Activated T-helper 9 cell treated with anti-CD3 and anti-CD28 coated beads, Interleukin-2, amount 50 U/mL, for 16 hours (primary cell): ENCODE data around the gene DCC.
"Not testable (repeated sequence)": the region's sequence is repeated elsewhere in the genome, so short reads cannot be mapped to it uniquely, and the experiment has no call there.

ENCODE experiments used
- DNase-seq: peaks from one replicate; pipeline ENCODE4 v3.0.0-alpha.2; 2020; ENCODE audit warnings: low read depth

DCC gene

GRCh38 chr18:53417003-53417402 is 1077.0 kb downstream of the DCC start:
- no peak for DNase-seq

- DNase-seq = no peak
Observed at GRCh38 chr18:53421869-53422268, 1081.9 kb downstream of the DCC start.

- DNase-seq = no peak
Observed at GRCh38 chr18:53422896-53423295, 1082.9 kb downstream of the DCC start.

GRCh38 chr18:53426666-53427184 is 1086.7 kb downstream of the DCC start:
- DNase-seq = no peak

- DNase-seq = no peak
Observed at GRCh38 chr18:53441761-53442414, 1101.9 kb downstream of the DCC start.

GRCh38 chr18:53442415-53442783 is 1102.4 kb downstream of the DCC start:
- DNase-seq = no peak

- no peak for DNase-seq
Observed at GRCh38 chr18:53443336-53443735, 1103.3 kb downstream of the DCC start.

GRCh38 chr18:53443831-53444230 is 1103.8 kb downstream of the DCC start:
- no peak for DNase-seq

GRCh38 chr18:53451902-53452301 is 1111.9 kb downstream of the DCC start:
- DNase-seq = no peak

GRCh38 chr18:53457068-53457467 is 1117.1 kb downstream of the DCC start:
- DNase-seq = no peak

GRCh38 chr18:53458268-53458667 is 1118.3 kb downstream of the DCC start:
- no peak for DNase-seq

- DNase-seq = no peak
Observed at GRCh38 chr18:53458944-53459580, 1119.1 kb downstream of the DCC start.

- DNase-seq = no peak
Observed at GRCh38 chr18:53467756-53468155, 1127.8 kb downstream of the DCC start.

- DNase-seq = not testable (repeated sequence)
Observed at GRCh38 chr18:53468173-53468572, 1128.2 kb downstream of the DCC start.

GRCh38 chr18:53472546-53472945 is 1132.5 kb downstream of the DCC start:
- no peak for DNase-seq

- DNase-seq = no peak
Observed at GRCh38 chr18:53478155-53478554, 1138.2 kb downstream of the DCC start.

GRCh38 chr18:53486296-53486695 is 1146.3 kb downstream of the DCC start:
- no peak for DNase-seq

GRCh38 chr18:53489266-53489665 is 1149.3 kb downstream of the DCC start:
- no peak for DNase-seq

GRCh38 chr18:53490019-53490418 is 1150.0 kb downstream of the DCC start:
- DNase-seq = no peak

GRCh38 chr18:53496028-53496427 is 1156.0 kb downstream of the DCC start:
- no peak for DNase-seq

GRCh38 chr18:53503914-53504441 is 1164.0 kb downstream of the DCC start:
- DNase-seq = no peak

- no peak for DNase-seq
Observed at GRCh38 chr18:53508529-53508928, 1168.5 kb downstream of the DCC start.

- no peak for DNase-seq
Observed at GRCh38 chr18:53509886-53510285, 1169.9 kb downstream of the DCC start.

- DNase-seq = not testable (repeated sequence)
Observed at GRCh38 chr18:53511725-53512124, 1171.7 kb downstream of the DCC start.
